Stimulated activated naive CD8-positive, alpha-beta T cell treated with anti-CD3 and anti-CD28 coated beads, Interleukin-15, amount 100 ng/mL, for 72 hours (primary cell): Measurements from ENCODE around the gene C14orf132.

Experiments used
- ATAC-seq: fragments of 150-1000 bp; cut with Tn5 transposase; 2 replicates; pipeline ENCODE4 v1.10.0; 2021; ENCODE audit warnings: mild to moderate bottlenecking, moderate library complexity
- DNase-seq, 2 donors: peaks; one replicate each; pipeline ENCODE4 v3.0.0; 2021 to 2022
- H3K27ac Mint-ChIP-seq, 2 donors: one replicate each; pipeline ENCODE4 v1.8.0; 2022; ENCODE audit warnings: mild to moderate bottlenecking in 2 of 2, mixed read lengths in 2 of 2, moderate library complexity in 2 of 2
- H3K27me3 Mint-ChIP-seq: one replicate; pipeline ENCODE4 v1.8.0; 2022; ENCODE audit warnings: mixed read lengths
- H3K4me1 Mint-ChIP-seq: one replicate; pipeline ENCODE4 v1.8.0; 2022; ENCODE audit warnings: mild to moderate bottlenecking, mixed read lengths
- H3K4me3 Mint-ChIP-seq, 2 donors: one replicate each; pipeline ENCODE4 v1.8.0; 2022; ENCODE audit warnings: mild to moderate bottlenecking in 2 of 2, mixed read lengths in 2 of 2, moderate library complexity in 1 of 2
- H3K9me3 Mint-ChIP-seq, 2 donors: one replicate each; pipeline ENCODE4 v1.8.0; 2022; ENCODE audit warnings: mixed read lengths in 2 of 2

Gene C14orf132

DNA sequence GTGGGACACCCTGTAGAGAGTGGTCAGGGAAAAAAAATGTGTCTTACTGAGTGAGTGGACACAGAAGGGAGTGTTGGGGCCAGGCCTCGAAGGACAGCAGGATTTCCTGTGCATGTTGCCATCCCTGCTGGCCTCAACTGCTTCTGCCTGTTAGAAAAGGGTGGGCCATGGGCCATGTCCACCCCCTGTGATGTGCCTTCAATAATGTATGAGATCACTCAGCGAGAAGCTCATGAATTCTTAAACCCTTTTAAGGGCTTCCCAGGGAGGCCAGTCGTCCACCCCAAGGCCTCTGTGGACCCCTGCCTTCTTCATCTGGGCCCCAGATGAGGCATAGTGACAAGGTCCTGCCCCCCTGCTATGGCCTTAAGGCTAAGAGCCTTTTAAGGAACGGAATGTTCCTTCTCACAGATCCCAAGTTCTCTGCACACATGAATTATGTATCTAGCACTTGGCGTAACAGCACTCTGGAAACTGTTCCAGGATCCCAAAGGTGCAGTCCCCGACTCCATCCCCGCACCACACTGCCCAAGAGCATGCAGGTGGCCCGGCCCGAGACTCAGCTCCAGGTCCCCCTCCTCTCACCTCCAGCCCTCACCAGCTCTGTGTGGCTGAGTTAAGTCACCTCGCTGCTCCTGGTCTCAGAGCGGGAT is 8.9 kb upstream of the C14orf132 start:
- Mint-ChIP-seq H3K4me1 (peaks cover 11% of the 10 kb centered on the region), H3K27ac (no peak overlapping the region), H3K9me3 (no peaks in the 10 kb centered on the region), H3K4me3 (no peak overlapping the region), H3K27me3 (peaks cover 11% of the 10 kb centered on the region)
- no peak for DNase-seq
- ATAC-seq: no peak

DNA sequence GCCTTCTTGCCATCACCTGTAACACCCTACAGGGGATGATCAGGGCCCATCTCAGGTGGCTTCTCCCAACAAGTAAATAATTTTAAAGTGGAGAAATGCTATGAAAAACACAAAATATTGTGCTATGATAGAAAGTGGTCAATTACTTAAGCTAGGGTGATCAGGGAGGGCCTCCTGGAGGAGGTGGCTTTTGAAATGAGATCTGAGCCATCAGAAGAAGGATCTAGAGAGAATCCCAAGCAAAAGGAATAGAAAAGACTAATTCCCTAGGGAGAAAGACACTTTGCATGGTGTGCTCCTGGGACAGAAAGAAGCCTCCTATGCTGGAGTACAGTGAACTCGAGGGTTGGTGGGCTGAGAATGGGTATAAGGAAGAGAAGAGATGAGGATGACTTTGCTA is 7.5 kb upstream of the C14orf132 start:
- H3K4me1 Mint-ChIP-seq: peaks cover 11% of the 10 kb centered on the region

DNA sequence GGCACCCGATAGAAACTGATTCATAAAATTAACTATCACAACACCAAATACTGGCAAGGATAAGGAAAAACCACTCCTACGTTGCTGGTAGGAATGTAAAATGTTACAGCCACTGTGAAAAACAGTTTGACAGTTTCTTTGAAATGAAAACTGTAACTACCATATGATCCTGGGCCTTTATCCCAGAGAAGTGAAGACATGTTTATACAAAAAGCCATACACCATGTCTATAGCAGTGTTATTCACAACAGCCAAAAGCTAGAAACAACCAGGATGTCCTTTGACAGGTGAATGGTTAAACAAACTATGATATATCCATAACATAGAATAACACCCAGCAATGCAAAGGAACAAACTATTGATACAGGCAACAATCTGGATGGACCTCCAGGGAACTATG is 3.7 kb upstream of the C14orf132 start:
- ATAC-seq (no peak), DNase-seq (no peak)
- peaks cover 49% of the 10 kb centered on the region for H3K27me3 Mint-ChIP-seq
- H3K9me3 Mint-ChIP-seq: no peaks in the 10 kb centered on the region
- peaks cover 20% of the 10 kb centered on the region for H3K4me1 Mint-ChIP-seq
- H3K4me3 Mint-ChIP-seq: no peak overlapping the region
- no peak overlapping the region for H3K27ac Mint-ChIP-seq

More for the DNA sequence above, 7.5 kb upstream of the C14orf132 start:
- Mint-ChIP-seq H3K27me3 (peaks cover 18% of the 10 kb centered on the region), H3K9me3 (no peaks in the 10 kb centered on the region), H3K27ac (no peak overlapping the region), H3K4me3 (no peak overlapping the region)
- ATAC-seq: no peak
- DNase-seq: no peak

DNA sequence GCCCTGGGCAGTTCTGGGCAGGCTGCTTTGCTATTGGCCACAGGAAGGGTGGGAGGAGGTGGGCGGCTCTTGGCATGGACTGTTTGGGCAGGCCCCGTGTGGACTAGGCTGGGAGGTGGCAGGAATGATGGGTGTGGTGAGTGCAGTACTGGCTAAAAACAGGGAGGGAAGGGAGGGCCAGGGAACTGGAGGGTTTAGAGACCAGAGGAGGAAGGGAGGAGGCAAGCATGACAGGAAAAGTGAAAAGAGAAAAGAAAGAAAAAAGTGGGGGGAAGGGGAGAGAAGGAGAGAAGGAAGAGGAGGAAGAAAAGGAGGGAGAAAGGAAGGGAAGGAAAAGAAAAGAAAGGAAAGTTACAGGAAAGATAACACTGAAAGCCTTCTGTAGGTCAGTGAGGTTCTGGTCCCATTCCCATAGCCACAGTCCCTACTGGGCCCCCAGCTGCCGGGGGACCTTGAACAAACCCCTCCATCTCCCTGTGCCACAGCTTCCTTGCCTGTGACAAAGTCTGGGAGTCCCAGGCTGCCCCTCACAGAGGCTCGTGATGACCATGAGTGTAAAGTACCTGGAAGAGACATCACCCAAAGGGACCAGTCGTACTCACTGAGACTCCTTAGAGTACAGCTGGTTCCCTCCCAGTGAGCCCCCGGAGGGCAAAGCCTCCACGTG is 1.1 kb upstream of the C14orf132 start:
- Mint-ChIP-seq H3K27me3 (peaks cover 67% of the 10 kb centered on the region), H3K4me3 (peak overlapping the region in 1 of 2 donors; percentile 38), H3K27ac (no peak overlapping the region), H3K4me1 (peaks cover 21% of the 10 kb centered on the region), H3K9me3 (no peaks in the 10 kb centered on the region)
- ATAC-seq: peak; percentile 44
- no peak for DNase-seq

DNA sequence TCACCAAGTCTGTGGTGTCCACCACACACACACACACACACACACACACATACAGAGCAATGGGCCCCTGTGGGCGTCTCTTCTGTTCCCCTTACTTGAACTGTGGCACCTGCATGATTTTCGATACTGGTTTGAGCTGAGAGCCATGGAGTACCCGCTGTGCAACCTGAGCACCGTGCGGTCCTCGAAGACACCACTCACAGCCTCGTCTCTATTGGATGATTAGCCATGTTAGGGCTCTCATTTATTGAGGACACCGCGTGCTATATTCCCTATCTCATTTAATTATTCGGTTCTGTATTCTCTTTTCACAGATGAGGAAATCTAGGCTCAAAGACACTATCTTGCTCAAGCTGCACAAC is 623 bp upstream of the C14orf132 start:
- Mint-ChIP-seq H3K4me1 (peaks cover 21% of the 10 kb centered on the region), H3K27me3 (peaks cover 71% of the 10 kb centered on the region), H3K9me3 (no peaks in the 10 kb centered on the region), H3K4me3 (peak overlapping the region; percentile 38 to 93), H3K27ac (no peak overlapping the region)
- ATAC-seq (peak; percentile 39), DNase-seq (peak in 1 of 2 donors; percentile 11)

DNA sequence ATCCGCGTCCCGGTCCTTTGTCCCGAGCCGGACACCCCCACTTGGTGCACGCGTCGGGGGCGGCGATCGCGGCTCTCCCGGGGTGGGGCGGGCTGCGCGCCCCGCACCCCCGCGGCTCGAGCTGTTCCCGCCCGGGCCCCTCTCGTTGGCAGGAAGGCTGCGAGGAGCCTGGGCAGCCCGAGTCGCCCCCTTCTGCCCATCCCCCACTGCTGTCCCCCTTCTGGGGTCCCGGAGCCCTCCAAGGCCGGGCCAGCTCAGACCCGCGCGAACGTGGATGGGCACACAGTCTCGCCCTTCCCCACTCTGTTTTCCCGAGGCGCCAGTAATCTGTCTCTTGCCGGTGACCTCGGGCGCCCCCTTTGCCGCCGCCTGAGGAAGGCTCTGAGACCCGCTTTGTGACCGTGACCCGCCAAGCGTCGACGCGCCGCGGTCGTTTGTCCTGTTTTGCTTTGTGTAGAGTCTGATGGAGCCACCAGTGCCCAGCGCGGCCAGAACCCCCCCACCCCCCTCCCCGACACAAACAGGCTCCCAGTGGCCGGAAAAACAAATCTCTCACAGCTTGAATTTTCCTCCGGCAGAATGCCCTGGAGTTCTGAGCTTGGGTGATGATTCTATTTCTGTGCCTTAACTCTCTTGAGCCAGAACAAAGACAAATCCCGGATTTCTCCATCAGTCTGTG is 610 bp downstream of the C14orf132 start:
- ATAC-seq (peak; percentile 43), DNase-seq (peak; percentile 10 to 25)
- Mint-ChIP-seq H3K27ac (peak overlapping the region in 1 of 2 donors; percentile 54), H3K4me3 (peak overlapping the region; percentile 85 to 93), H3K4me1 (peaks cover 21% of the 10 kb centered on the region), H3K9me3 (no peaks in the 10 kb centered on the region), H3K27me3 (peaks cover 71% of the 10 kb centered on the region)

DNA sequence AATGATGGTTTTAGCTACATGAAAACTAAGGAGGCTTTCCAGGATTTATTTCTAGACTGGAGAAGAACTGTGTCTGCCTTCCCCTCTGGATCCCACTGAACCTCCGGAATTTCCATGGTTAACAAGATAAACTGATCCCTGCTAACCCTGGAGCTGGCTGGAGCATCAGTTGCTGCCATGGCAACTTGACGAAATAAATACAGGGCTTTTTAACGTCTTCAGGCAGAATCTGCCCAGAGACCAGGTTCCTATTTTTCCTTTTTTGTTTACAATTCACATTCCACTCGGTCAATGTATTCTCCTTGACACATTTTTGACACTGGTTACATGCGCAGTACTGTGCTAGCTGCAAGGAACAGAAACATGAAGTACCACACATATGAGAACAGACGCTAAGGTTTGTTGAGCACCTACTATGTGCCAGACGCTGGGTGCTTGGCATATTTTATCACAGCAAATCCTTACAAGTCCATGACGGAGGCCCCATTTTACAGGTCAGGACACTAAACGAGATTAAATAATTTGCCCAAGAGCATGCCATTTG is 1.7 kb downstream of the C14orf132 start:
- peak overlapping the region in 1 of 2 donors; percentile 7 for H3K4me3 Mint-ChIP-seq
- H3K27ac Mint-ChIP-seq: no peak overlapping the region
- H3K9me3 Mint-ChIP-seq: no peaks in the 10 kb centered on the region
- H3K4me1 Mint-ChIP-seq: peaks cover 21% of the 10 kb centered on the region
- DNase-seq (no peak), ATAC-seq (no peak)
- peaks cover 70% of the 10 kb centered on the region for H3K27me3 Mint-ChIP-seq

DNA sequence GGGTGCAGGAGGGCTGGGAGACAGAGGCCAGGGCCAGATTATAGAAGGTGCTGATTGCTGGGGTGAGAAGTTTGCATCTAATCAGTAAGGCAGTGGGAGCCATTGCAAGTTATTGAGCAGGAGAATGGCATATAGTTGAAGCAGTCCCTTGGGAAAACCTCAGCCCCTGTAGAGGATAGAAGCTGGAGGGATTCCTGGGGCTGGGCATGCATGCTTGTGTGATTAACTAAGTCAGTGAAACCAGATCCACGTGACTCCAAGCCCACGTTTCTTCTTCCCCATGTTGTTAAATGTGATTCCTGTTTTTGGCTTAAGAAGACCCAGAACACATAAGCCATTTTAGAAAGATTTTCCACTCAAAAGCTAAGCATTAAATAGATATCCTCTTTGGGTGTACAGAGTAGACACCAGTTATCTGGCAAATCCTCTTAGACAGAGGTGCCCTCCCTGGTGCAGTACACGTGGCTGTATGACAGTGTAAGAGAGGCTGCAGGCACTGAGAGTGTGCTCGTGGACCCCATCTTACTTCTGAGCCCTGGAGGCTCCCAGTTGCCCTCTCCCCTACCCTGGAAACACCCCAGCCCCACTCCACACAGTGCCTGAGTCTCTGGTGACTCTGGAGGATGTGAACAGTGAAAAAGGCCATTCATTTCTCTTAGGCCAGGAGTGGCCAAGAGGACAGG is 3.2 kb downstream of the C14orf132 start:
- Mint-ChIP-seq H3K27me3 (peaks cover 59% of the 10 kb centered on the region), H3K9me3 (no peaks in the 10 kb centered on the region), H3K4me1 (peaks cover 21% of the 10 kb centered on the region), H3K27ac (no peak overlapping the region), H3K4me3 (no peak overlapping the region)
- DNase-seq: no peak
- no peak for ATAC-seq

DNA sequence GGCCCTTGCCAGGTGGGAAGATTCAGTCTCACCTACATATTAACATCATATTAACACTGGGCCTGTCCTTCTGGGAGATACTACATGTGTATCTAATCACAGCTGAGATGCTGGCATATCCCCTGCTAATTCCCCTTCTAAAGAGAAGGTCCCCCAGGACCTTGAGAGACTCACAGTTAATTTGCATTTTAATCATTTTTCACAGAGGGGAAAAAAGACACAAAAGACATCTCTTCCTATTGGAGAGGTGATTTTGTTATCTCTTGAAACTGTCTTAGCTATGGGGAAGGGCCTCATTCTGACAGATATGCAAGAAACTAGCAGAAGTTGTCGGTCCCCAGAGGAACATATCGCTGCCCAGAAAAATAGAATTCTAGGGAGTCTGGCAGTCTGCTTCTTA is 7.5 kb downstream of the C14orf132 start:
- H3K4me1 Mint-ChIP-seq: no peaks in the 10 kb centered on the region
- DNase-seq (no peak), ATAC-seq (no peak)
- H3K27me3 Mint-ChIP-seq: peaks cover 28% of the 10 kb centered on the region
- H3K27ac Mint-ChIP-seq: no peak overlapping the region
- no peaks in the 10 kb centered on the region for H3K9me3 Mint-ChIP-seq
- no peak overlapping the region for H3K4me3 Mint-ChIP-seq

DNA sequence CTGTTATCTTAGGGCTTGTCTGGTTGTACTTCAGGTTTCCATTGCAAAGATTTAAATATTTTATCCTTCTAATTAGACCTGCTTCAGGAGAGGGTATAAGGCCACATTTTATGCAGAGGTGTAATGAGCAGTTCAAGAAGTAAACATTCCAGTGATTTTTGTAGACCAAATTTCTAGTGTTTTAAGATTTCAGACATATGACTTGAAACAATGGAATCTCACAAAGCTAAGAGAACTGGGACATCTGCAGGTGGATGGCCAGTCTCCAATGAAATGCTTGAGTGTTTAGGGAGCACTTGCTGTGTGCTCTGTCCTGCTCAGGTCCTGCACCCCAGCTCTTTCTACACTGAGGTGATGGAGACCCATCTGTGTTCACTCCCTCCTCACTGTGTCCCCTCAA is 7.9 kb downstream of the C14orf132 start:
- Mint-ChIP-seq H3K9me3 (no peaks in the 10 kb centered on the region), H3K4me1 (no peaks in the 10 kb centered on the region), H3K27ac (no peak overlapping the region), H3K27me3 (peaks cover 28% of the 10 kb centered on the region), H3K4me3 (no peak overlapping the region)
- DNase-seq (no peak), ATAC-seq (no peak)

DNA sequence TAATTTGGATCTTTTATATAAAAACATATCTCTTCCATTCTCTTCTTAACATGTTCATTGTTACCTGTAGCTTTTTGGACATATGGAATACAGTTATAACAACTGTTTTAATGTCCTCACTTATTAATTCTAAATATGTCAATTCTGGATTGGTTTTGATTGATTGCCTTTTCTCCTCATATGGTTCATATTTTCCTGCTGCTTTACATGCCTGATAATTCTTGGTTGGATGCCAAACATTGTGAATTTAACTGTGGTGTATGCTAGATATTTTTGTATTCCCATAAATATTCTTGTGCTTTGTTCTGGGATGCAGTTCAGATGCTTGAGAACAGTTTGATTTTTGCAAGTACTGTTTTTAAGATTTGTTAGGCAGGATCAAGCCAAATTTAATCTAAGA is 10.8 kb downstream of the C14orf132 start:
- H3K27ac Mint-ChIP-seq: no peak overlapping the region

DNA sequence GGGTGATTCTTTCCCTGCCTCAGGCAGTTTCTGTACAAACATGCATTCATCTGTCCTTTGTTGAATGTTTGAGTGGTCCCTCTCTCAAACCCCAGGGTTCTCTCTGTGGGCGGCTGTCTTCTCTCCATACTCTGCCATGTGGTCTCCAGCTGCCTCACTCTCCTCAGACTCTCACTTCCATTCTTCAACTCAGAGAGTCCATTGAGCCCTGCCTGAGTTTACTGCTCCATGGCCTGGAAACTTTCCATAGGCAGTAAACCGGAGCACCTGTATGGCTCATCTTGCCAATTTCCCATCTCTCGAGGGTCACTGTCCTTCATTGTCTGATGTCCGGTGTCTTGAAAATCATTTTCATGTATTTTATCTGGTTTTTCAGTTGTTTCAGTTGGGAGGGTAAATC is 11.3 kb downstream of the C14orf132 start:
- no peak for ATAC-seq
- H3K27ac Mint-ChIP-seq: no peak overlapping the region
- no peaks in the 10 kb centered on the region for H3K4me1 Mint-ChIP-seq
- no peak for DNase-seq
- H3K27me3 Mint-ChIP-seq: peaks cover 33% of the 10 kb centered on the region
- H3K4me3 Mint-ChIP-seq: no peak overlapping the region
- H3K9me3 Mint-ChIP-seq: no peaks in the 10 kb centered on the region

More for the DNA sequence above, 10.8 kb downstream of the C14orf132 start:
- H3K27me3 Mint-ChIP-seq: peaks cover 27% of the 10 kb centered on the region
- no peaks in the 10 kb centered on the region for H3K4me1 Mint-ChIP-seq
- no peaks in the 10 kb centered on the region for H3K9me3 Mint-ChIP-seq
- no peak for DNase-seq
- H3K4me3 Mint-ChIP-seq: no peak overlapping the region
- no peak for ATAC-seq

DNA sequence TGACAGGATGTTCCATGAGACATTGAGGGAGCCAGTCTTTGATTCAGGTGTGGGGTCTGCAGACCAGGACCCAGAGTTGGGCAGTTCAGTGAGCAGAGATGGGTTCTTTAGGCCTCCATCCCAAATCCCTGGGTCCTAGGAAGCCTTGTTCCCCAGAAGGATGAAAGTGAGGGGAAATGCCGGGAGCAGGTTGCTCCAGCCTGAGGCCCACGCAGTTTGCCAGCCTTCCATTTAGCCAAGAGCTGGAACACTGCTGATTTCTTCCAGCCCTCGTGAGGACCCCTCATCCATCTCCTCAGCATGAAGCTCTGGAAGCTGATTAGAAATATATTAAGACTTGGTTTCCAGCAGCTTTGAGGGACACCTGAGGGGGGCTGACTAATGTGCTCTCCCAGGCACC is 12.1 kb downstream of the C14orf132 start:
- Mint-ChIP-seq H3K27ac (peak overlapping the region in 1 of 2 donors; percentile 55), H3K9me3 (no peaks in the 10 kb centered on the region), H3K4me3 (no peak overlapping the region), H3K27me3 (peaks cover 36% of the 10 kb centered on the region), H3K4me1 (no peaks in the 10 kb centered on the region)
- no peak for ATAC-seq
- DNase-seq: no peak

DNA sequence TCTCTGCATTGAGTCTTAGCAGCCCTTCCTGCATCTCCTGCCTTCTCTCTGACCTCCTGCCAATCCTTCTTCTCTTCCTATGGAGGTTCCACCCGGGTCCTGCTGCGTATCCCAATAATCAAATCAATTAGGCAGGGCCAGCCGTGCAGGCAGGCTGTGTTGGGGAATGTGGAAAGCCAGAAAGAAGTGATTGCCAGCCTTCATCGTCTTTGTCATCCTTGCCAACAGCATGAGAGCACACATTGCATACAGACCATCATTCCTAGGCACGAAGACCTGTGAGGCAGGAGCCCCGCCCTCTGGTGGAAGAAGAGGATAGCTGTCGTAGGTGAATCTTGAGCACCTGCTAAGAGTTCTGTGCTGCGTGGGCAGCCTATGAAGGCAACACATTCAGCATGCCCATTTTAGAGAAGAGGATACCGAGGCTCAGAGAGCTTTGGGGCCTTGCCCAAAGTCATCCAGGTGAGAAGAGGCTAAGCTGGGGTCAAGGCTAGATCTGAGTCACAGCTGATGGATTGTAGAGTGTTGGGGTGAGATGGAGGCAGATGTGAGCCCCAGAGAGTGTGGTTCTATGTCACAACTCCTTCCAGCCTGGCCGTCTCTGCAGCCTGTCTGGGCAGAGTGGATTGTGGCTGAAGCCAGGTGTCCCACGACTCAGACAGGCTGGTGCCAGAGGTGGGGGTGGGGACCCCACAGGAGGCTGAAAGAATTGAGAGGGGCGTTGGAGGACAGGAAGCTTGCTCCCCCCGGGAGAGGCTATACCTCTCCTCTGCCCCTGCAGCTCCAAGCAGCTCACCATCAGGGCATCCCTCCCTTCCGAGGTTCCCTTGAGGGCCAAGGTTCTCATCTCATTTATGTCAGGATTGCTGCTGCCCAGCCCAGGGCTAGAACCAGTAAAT is 12.7 kb downstream of the C14orf132 start:
- ATAC-seq (no peak), DNase-seq (no peak)
- no peaks in the 10 kb centered on the region for H3K4me1 Mint-ChIP-seq
- no peak overlapping the region for H3K4me3 Mint-ChIP-seq
- peak overlapping the region in 1 of 2 donors; percentile 35 for H3K27ac Mint-ChIP-seq
- H3K9me3 Mint-ChIP-seq: no peaks in the 10 kb centered on the region
- peaks cover 36% of the 10 kb centered on the region for H3K27me3 Mint-ChIP-seq
